ENCODE data around the gene PCDHGA9.
A peak's percentile ranks its signal among the peaks of the same experiment; 100 is the strongest.

Gene PCDHGA9

GRCh38 chr5:141422742-141423291 is 20.2 kb downstream of the PCDHGA9 start:
- Histone ChIP-seq H3K4me1 (ENCODE audit: control insufficient read depth in 1 of 2, insufficient read depth in 2 of 2, low read length in 2 of 2) (peaks cover 2 to 5% of the 10 kb centered on the region in 2 experiments), H3K23ac (ENCODE audit: low read length) (no peak overlapping the region), H3K36me3 (ENCODE audit: control insufficient read depth in 1 of 2, insufficient read depth in 2 of 2, low read length in 2 of 2) (peaks cover 47 to 52% of the 10 kb centered on the region in 2 experiments), H3K79me2 (ENCODE audit: control insufficient read depth, insufficient read depth, low read length, poor library complexity) (no peaks in the 10 kb centered on the region), H4K8ac (ENCODE audit: low read depth, low read length) (no peak overlapping the region), H2BK5ac (ENCODE audit: low read depth, low read length, poor library complexity) (no peak overlapping the region), H2AFZ (ENCODE audit: insufficient read depth, low read length, poor library complexity) (no peak overlapping the region), H3K14ac (ENCODE audit: low read length) (no peak overlapping the region), H3K27me3 (ENCODE audit: insufficient read depth, low read length) (no peaks in the 10 kb centered on the region), H2BK120ac (ENCODE audit: insufficient read depth, low read length, poor library complexity) (no peak overlapping the region), H3K27ac (ENCODE audit: low read depth, low read length) (no peak overlapping the region), H3K4me2 (ENCODE audit: low read length) (no peak overlapping the region), H3K79me1 (ENCODE audit: low read length) (peaks cover 1% of the 10 kb centered on the region), H3K4ac (ENCODE audit: low read depth, low read length) (no peak overlapping the region), H3K4me3 (ENCODE audit: low read depth, low read length) (peak overlapping the region; percentile 42), H2AK5ac (ENCODE audit: low read length) (no peak overlapping the region), H3K9ac (ENCODE audit: low read length) (no peak overlapping the region), H4K91ac (ENCODE audit: low read depth, low read length) (no peak overlapping the region), H3K18ac (ENCODE audit: low read length) (no peak overlapping the region), H4K12ac (ENCODE audit: low read depth, low read length) (no peak overlapping the region), H2BK12ac (ENCODE audit: low read length) (no peak overlapping the region), H3K9me3 (ENCODE audit: insufficient read depth, low read depth, low read length) (peaks cover 49% of the 10 kb centered on the region)
- no CpG with 5 or more reads among the region's 42 CpGs for WGBS (ENCODE audit: extremely low coverage, insufficient coverage, insufficient read length)
- no peak for DNase-seq

- Histone ChIP-seq H3K27ac (ENCODE audit: low read depth, low read length) (no peak overlapping the region), H3K4me2 (ENCODE audit: low read length) (no peak overlapping the region), H2BK5ac (ENCODE audit: low read depth, low read length, poor library complexity) (no peak overlapping the region), H2AK5ac (ENCODE audit: low read length) (no peak overlapping the region), H4K12ac (ENCODE audit: low read depth, low read length) (no peak overlapping the region), H3K14ac (ENCODE audit: low read length) (no peak overlapping the region), H3K9ac (ENCODE audit: low read length) (no peak overlapping the region), H2BK12ac (ENCODE audit: low read length) (no peak overlapping the region), H2AFZ (ENCODE audit: insufficient read depth, low read length, poor library complexity) (no peak overlapping the region), H3K79me1 (ENCODE audit: low read length) (no peaks in the 10 kb centered on the region), H3K4ac (ENCODE audit: low read depth, low read length) (no peak overlapping the region), H4K8ac (ENCODE audit: low read depth, low read length) (no peak overlapping the region), H3K23ac (ENCODE audit: low read length) (no peak overlapping the region), H3K27me3 (ENCODE audit: insufficient read depth, low read length) (no peaks in the 10 kb centered on the region), H4K91ac (ENCODE audit: low read depth, low read length) (no peak overlapping the region), H3K4me3 (ENCODE audit: low read depth, low read length) (no peak overlapping the region), H2BK120ac (ENCODE audit: insufficient read depth, low read length, poor library complexity) (no peak overlapping the region), H3K9me3 (ENCODE audit: insufficient read depth, low read depth, low read length) (peaks cover 42% of the 10 kb centered on the region), H3K4me1 (ENCODE audit: control insufficient read depth in 1 of 2, insufficient read depth in 2 of 2, low read length in 2 of 2) (no peaks in the 10 kb centered on the region), H3K18ac (ENCODE audit: low read length) (no peak overlapping the region), H3K36me3 (ENCODE audit: control insufficient read depth in 1 of 2, insufficient read depth in 2 of 2, low read length in 2 of 2) (peaks cover 38 to 45% of the 10 kb centered on the region in 2 experiments), H3K79me2 (ENCODE audit: control insufficient read depth, insufficient read depth, low read length, poor library complexity) (no peaks in the 10 kb centered on the region)
- WGBS (ENCODE audit: extremely low coverage, insufficient coverage, insufficient read length): no CpG with 5 or more reads among the region's 53 CpGs
- no peak for DNase-seq
Measured at GRCh38 chr5:141427783-141428426, 25.3 kb downstream of the PCDHGA9 start.

- Histone ChIP-seq H3K4me2 (ENCODE audit: low read length) (no peak within 1 kb of the TSS), H3K18ac (ENCODE audit: low read length) (no peak within 1 kb of the TSS), H2BK12ac (ENCODE audit: low read length) (no peak within 1 kb of the TSS), H3K9ac (ENCODE audit: low read length) (no peak within 1 kb of the TSS), H4K12ac (ENCODE audit: low read depth, low read length) (no peak within 1 kb of the TSS), H2BK5ac (ENCODE audit: low read depth, low read length, poor library complexity) (no peak within 1 kb of the TSS), H3K27me3 (ENCODE audit: insufficient read depth, low read length) (no peaks in the 10 kb centered on the region), H3K79me1 (ENCODE audit: low read length) (no peaks in the 10 kb centered on the region), H4K8ac (ENCODE audit: low read depth, low read length) (no peak within 1 kb of the TSS), H3K36me3 (ENCODE audit: control insufficient read depth in 1 of 2, insufficient read depth in 2 of 2, low read length in 2 of 2) (peaks cover 34 to 42% of the 10 kb centered on the region in 2 experiments), H2AFZ (ENCODE audit: insufficient read depth, low read length, poor library complexity) (no peak within 1 kb of the TSS), H3K4ac (ENCODE audit: low read depth, low read length) (no peak within 1 kb of the TSS), H3K79me2 (ENCODE audit: control insufficient read depth, insufficient read depth, low read length, poor library complexity) (no peaks in the 10 kb centered on the region), H3K23ac (ENCODE audit: low read length) (no peak within 1 kb of the TSS), H3K4me3 (ENCODE audit: low read depth, low read length) (no peak within 1 kb of the TSS), H3K27ac (ENCODE audit: low read depth, low read length) (no peak within 1 kb of the TSS), H2BK120ac (ENCODE audit: insufficient read depth, low read length, poor library complexity) (no peak within 1 kb of the TSS), H2AK5ac (ENCODE audit: low read length) (no peak within 1 kb of the TSS), H3K9me3 (ENCODE audit: insufficient read depth, low read depth, low read length) (peaks cover 37% of the 10 kb centered on the region), H4K91ac (ENCODE audit: low read depth, low read length) (no peak within 1 kb of the TSS), H3K4me1 (ENCODE audit: control insufficient read depth in 1 of 2, insufficient read depth in 2 of 2, low read length in 2 of 2) (no peaks in the 10 kb centered on the region), H3K14ac (ENCODE audit: low read length) (no peak within 1 kb of the TSS)
- peak in 1 of 2 donors; percentile 12 for DNase-seq
- no CpG with 5 or more reads among the region's 33 CpGs for WGBS (ENCODE audit: extremely low coverage, insufficient coverage, insufficient read length)
Measured at GRCh38 chr5:141430332-141431113, 27.9 kb downstream of the PCDHGA9 start, which contains the start of gene PCDHGA12. Gene PCDHGA12, plus strand, starts transcription at chr5:141430507. Its CDS starts 253 bp downstream, at chr5:141430760.

DNA sequence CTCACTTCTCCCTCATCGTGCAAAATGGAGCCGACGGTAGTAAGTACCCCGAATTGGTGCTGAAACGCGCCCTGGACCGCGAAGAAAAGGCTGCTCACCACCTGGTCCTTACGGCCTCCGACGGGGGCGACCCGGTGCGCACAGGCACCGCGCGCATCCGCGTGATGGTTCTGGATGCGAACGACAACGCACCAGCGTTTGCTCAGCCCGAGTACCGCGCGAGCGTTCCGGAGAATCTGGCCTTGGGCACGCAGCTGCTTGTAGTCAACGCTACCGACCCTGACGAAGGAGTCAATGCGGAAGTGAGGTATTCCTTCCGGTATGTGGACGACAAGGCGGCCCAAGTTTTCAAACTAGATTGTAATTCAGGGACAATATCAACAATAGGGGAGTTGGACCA is 28.7 kb downstream of the PCDHGA9 start:
- Histone ChIP-seq H4K91ac (ENCODE audit: low read depth, low read length) (no peak overlapping the region), H2AK5ac (ENCODE audit: low read length) (no peak overlapping the region), H2BK12ac (ENCODE audit: low read length) (no peak overlapping the region), H3K14ac (ENCODE audit: low read length) (no peak overlapping the region), H2AFZ (ENCODE audit: insufficient read depth, low read length, poor library complexity) (no peak overlapping the region), H3K79me2 (ENCODE audit: control insufficient read depth, insufficient read depth, low read length, poor library complexity) (no peaks in the 10 kb centered on the region), H2BK120ac (ENCODE audit: insufficient read depth, low read length, poor library complexity) (no peak overlapping the region), H3K27ac (ENCODE audit: low read depth, low read length) (no peak overlapping the region), H3K79me1 (ENCODE audit: low read length) (no peaks in the 10 kb centered on the region), H3K27me3 (ENCODE audit: insufficient read depth, low read length) (no peaks in the 10 kb centered on the region), H3K9me3 (ENCODE audit: insufficient read depth, low read depth, low read length) (peaks cover 35% of the 10 kb centered on the region), H3K36me3 (ENCODE audit: control insufficient read depth in 1 of 2, insufficient read depth in 2 of 2, low read length in 2 of 2) (peaks cover 29 to 37% of the 10 kb centered on the region in 2 experiments), H3K4me1 (ENCODE audit: control insufficient read depth in 1 of 2, insufficient read depth in 2 of 2, low read length in 2 of 2) (no peaks in the 10 kb centered on the region), H3K4ac (ENCODE audit: low read depth, low read length) (no peak overlapping the region), H3K4me2 (ENCODE audit: low read length) (no peak overlapping the region), H3K4me3 (ENCODE audit: low read depth, low read length) (no peak overlapping the region), H3K9ac (ENCODE audit: low read length) (no peak overlapping the region), H4K8ac (ENCODE audit: low read depth, low read length) (no peak overlapping the region), H3K23ac (ENCODE audit: low read length) (no peak overlapping the region), H2BK5ac (ENCODE audit: low read depth, low read length, poor library complexity) (no peak overlapping the region), H3K18ac (ENCODE audit: low read length) (no peak overlapping the region), H4K12ac (ENCODE audit: low read depth, low read length) (no peak overlapping the region)
- no CpG with 5 or more reads among the region's 37 CpGs for WGBS (ENCODE audit: extremely low coverage, insufficient coverage, insufficient read length)
- DNase-seq: no peak
